ENCODE data around the gene C1R.

- no peak for TF ChIP-seq EZH2 (optimal IDR thresholded peaks at IDR 0.05; ENCODE audit: low read depth, low read length)
- TF ChIP-seq CTCF (IDR thresholded peaks at IDR 0.05; ENCODE audit: low read length) = no peak
- no peak for TF ChIP-seq EZH2phosphoT487 (IDR thresholded peaks at IDR 0.05; ENCODE audit: low read length)
These were observed 36.5 kb upstream of the C1R start, which contains the start of gene RBP5 for GRCh38 chr12:7128681-7129286.

Data from MM.1S (cell line).